T-helper 1 cell treated with Interleukin-12 subunit alpha and Interleukin-12 subunit beta and Interleukin-4 antibody, amounts not matched to agents 30 ng/mL and 1 ng/mL, for 36 hours (primary cell): ENCODE results near the gene TXNRD1. TPM values are rescaled to one million over a fixed set of nuclear protein-coding genes. Genes with fewer than 3 reads are reported as not detected.

Source experiments
- intact Hi-C: fragments of 100-400 bp; cut with micrococcal nuclease; formaldehyde crosslinking; loops from one replicate; pipeline ENCODE4 v1.15.1; 2024
- total RNA-seq: library from RNA; stranded (reverse); gene quantifications from 2 replicates; pipeline ENCODE4 v1.2.3, GENCODE V29; 2022

TXNRD1 gene
- total RNA-seq, 1 donor from 2014 or later: 88.5 TPM

GRCh38 chr12:104345234-104346066, 129.9 kb downstream of the TXNRD1 start:
- intact Hi-C loops: no loop called here

GRCh38 chr12:104347374-104348075, 131.9 kb downstream of the TXNRD1 start:
- intact Hi-C loops: no loop called here

- intact Hi-C loops: no loop called here
These were observed 132.9 kb downstream of the TXNRD1 start for GRCh38 chr12:104348283-104348993.

GRCh38 chr12:104348994-104349494, 133.5 kb downstream of the TXNRD1 start:
- intact Hi-C loops: no loop called here

GRCh38 chr12:104350211-104351056, 134.9 kb downstream of the TXNRD1 start:
- intact Hi-C loops: no loop called here

GRCh38 chr12:104351057-104351983, 135.7 kb downstream of the TXNRD1 start:
- intact Hi-C loops: no loop called here

- intact Hi-C loops: no loop called here
These were observed 136.6 kb downstream of the TXNRD1 start for GRCh38 chr12:104352106-104352713.

- intact Hi-C loops: no loop called here
These were observed 137.7 kb downstream of the TXNRD1 start for GRCh38 chr12:104353012-104353981.

GRCh38 chr12:104354167-104354867, 138.7 kb downstream of the TXNRD1 start:
- intact Hi-C loops: no loop called here

- intact Hi-C loops: loop anchor here (5.0 kb wide), 1 partner anchor 478 kb away; no protein-coding TSS in a partner anchor
These were observed 139.4 kb downstream of the TXNRD1 start for GRCh38 chr12:104354868-104355570.

- intact Hi-C loops: loop anchor here (5.0 kb wide), 1 partner anchor 478 kb away; no protein-coding TSS in a partner anchor
These were observed 140.1 kb downstream of the TXNRD1 start for GRCh38 chr12:104355630-104356029.

- intact Hi-C loops: loop anchor here (5.0 kb wide), 1 partner anchor 479 kb away; no protein-coding TSS in a partner anchor
These were observed 140.9 kb downstream of the TXNRD1 start for GRCh38 chr12:104356231-104357115.

- intact Hi-C loops: loop anchor here (5.0 kb wide), 1 partner anchor 480 kb away; no protein-coding TSS in a partner anchor
These were observed 141.9 kb downstream of the TXNRD1 start for GRCh38 chr12:104357421-104357952.

GRCh38 chr12:104358353-104359003, 142.9 kb downstream of the TXNRD1 start:
- intact Hi-C loops: loop anchor here (1.0 to 5.0 kb wide), 7 partner anchors 70 to 695 kb away; partner anchors contain the start of gene TXNRD1
